ENCODE data around the gene CREB3L4.
"Not testable (repeated sequence)": the region's sequence is repeated elsewhere in the genome, so short reads cannot be mapped to it uniquely, and the experiment has no call there.

Gene CREB3L4

DNA sequence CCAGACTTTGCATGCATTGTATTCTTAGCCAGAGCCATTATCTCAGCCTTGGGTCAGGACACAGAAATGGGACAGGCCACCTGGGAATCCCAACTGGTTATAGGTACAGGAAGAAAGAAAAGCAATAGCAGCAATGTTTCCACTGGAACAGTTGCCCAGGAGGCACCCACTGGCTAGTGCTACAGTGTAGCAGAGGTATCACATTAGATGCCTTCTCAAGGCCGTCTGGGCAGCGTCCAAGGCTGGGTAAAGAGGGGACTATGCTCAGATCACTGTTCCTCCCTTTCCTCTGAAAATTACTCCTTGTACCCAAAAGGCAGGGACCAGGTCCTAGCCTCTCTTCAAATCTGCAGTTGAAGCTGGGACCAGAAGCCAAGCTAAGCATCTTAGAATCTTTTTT is 2.6 kb downstream of the CREB3L4 start:
- no peak for DNase-seq (ENCODE audit: low read depth in 1 of 2, low spot score in 1 of 2)
- TF ChIP-seq JUND (IDR thresholded peaks at IDR 0.05; ENCODE audit: low read depth) = no peak
- in situ Hi-C loops (cut with HindIII; ENCODE audit: low pct_unique_long_range_greater_than_20kb, low sequenced_read_pairs) = no loop called here

DNA sequence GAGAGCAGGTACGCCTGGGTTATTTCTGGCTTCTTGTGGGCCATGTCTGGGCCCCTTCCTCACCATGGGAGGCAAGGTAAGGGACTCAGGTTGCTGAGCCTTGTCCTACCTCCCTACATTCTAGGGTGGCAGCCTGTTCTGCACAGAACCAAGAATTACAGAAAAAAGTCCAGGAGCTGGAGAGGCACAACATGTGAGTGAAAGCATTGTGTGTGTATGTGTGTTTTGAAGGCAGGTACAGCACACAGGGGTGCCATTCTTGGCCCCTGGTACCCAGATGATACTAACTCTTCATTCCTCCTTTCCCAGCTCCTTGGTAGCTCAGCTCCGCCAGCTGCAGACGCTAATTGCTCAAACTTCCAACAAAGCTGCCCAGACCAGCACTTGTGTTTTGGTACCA is 5.4 kb downstream of the CREB3L4 start:
- TF ChIP-seq JUND (IDR thresholded peaks at IDR 0.05; ENCODE audit: low read depth) = no peak
- in situ Hi-C loops (cut with HindIII; ENCODE audit: low pct_unique_long_range_greater_than_20kb, low sequenced_read_pairs) = no loop called here
- DNase-seq (ENCODE audit: low read depth in 1 of 2, low spot score in 1 of 2) = no peak

DNA sequence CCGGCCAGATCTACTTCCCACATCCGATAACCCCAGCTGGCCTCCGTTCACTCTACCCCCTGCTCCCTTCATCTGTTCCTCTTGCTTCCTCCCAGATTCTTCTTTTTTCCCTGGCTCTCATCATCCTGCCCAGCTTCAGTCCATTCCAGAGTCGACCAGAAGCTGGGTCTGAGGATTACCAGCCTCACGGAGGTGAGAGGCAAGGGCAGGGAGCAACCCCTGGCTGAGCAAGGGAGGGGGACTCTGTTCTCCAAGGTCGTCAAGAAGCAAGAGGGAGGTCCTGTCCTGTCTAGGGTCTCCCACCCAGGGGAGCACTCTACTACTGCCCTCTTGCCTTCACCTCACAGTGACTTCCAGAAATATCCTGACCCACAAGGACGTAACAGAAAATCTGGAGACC is 5.8 kb downstream of the CREB3L4 start:
- no peak for DNase-seq (ENCODE audit: low read depth in 1 of 2, low spot score in 1 of 2)
- TF ChIP-seq JUND (IDR thresholded peaks at IDR 0.05; ENCODE audit: low read depth) = no peak
- in situ Hi-C loops (cut with HindIII; ENCODE audit: low pct_unique_long_range_greater_than_20kb, low sequenced_read_pairs) = no loop called here

DNA sequence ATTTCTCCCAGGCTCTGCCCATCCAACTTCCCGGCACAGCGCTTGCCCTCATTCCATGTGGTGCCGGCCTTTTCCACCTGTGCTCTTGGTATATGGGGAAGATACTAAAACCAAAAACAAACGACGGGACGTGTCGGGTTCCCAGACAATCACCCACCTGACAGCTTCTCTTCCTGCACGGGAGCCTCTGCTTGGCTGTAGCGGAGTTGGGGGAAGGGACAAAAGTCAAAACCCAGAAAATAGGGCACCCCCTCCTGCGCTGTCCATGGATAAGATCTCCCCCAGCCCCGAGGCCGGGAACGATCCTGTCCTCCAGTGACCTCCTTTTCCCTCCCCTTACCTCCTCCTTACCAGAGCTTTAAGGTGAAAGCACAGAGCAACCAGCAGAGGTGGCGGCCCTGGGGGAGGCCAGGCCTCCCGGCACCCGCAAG is 9.1 kb downstream of the CREB3L4 start:
- DNase-seq (ENCODE audit: low read depth in 1 of 2, low spot score in 1 of 2) = peak in 1 of 2 experiments; percentile 69
- in situ Hi-C loops (cut with HindIII; ENCODE audit: low pct_unique_long_range_greater_than_20kb, low sequenced_read_pairs) = no loop called here
- TF ChIP-seq JUND (IDR thresholded peaks at IDR 0.05; ENCODE audit: low read depth) = no peak

DNA sequence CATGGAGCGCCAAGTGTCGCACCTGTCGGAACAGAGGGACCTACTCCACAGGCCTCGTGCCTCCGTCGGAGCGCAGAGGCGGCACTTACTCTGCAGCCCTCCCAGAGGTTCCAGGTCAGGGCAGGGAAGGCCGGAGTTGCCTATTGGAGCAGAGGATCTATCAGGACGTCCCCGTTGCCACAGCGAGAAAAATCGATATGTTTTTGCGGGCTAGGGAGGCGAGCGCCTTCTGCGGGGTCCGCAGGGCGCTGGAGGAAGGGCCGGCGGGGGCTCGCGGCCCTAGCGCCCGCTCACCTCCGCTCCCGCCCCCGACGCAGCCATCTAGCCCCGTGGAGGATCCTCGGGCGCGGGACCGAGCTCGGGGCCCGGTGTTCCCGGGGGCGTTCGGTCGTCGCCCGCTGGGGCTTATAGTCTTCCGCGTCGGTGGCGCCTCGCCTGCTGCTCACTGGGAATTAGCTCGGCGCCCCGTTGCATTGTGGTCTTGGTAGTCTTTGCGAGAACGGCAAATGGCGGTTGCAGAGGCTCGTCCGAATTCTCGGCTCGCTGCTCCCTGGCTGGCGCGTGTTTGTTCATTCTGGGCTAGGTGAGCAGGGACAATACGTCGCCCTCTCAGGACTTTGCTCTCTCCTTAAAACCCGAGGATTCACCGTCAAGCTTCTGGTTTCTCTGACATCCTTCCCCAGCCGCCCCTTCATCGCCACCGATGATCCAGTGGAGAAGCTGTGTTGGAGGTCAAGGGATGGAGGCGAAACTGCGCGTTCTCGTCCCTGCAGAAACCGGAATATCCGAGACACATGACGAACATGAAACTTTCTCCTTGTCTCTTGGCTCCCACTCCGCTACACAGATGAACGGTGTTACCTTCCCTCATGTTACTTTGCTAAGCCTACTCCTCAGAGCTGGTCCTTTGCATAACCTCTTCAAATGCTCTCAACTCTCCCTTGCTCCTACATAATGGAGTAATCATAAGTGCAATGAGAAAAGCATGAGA is 9.8 kb downstream of the CREB3L4 start, which contains the start of gene JTB:
JTB (minus strand) TSS at position 425 of the 991 bp plus-strand sequence; CDS start at position 3, 422 bp downstream.
- TF ChIP-seq JUND (IDR thresholded peaks at IDR 0.05; ENCODE audit: low read depth) = no peak
- peak; percentile 80 to 91 for DNase-seq (ENCODE audit: low read depth in 1 of 2, low spot score in 1 of 2)
- in situ Hi-C loops (cut with HindIII; ENCODE audit: low pct_unique_long_range_greater_than_20kb, low sequenced_read_pairs) = no loop called here

DNA sequence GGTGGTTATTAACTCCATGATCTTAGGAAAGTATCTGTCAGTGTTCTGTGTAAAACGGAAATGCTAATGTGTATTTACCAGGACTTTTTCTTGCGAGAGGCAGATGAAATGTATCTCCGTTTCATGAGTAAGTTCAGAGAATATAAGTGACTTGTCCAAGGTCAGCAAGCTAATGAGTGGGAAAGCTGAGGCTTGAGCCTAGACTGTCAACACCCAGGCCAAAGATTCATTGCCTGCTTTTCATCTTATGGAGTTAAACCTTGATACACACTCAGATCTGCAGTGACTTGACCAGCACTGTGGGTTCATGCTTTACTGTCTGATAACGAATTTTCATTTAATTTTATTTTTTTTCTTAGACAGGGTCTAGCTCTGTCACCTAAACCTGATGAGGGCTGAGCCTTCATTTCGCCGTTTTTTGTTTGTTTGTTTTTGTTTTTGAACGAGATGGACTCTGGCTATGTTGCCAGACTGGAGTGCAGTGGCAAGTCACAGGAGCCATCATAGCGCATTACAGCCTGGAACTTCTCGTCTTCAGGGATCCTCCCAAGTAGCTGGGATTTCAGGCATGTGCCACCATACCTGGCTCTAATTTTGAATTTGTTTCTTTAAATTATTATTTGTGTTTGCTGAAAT is 10.7 kb downstream of the CREB3L4 start:
- in situ Hi-C loops (cut with HindIII; ENCODE audit: low pct_unique_long_range_greater_than_20kb, low sequenced_read_pairs) = no loop called here
- no peak for TF ChIP-seq JUND (IDR thresholded peaks at IDR 0.05; ENCODE audit: low read depth)
- no peak for DNase-seq (ENCODE audit: low read depth in 1 of 2, low spot score in 1 of 2)

DNA sequence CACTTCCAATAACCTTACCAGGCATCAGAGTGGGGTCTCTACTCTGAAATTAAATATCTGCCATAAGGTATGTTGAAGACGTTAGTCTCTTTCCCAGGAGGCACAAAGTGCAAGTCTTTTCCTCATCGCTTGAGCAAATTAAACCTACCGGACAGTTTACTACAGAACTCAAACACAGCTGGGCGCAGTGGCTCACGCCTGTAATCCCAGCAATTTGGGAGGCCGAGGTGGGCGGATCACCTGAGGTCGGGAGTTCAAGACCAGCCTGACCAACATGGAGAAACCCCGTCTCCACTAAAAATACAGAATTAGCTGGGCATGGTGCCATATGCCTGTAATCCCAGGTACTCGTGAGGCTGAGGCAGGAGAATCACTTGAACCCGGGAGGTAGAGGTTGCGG is 11.4 kb downstream of the CREB3L4 start:
- in situ Hi-C loops (cut with HindIII; ENCODE audit: low pct_unique_long_range_greater_than_20kb, low sequenced_read_pairs); DNase-seq (ENCODE audit: low read depth in 1 of 2, low spot score in 1 of 2): not testable (repeated sequence)

DNA sequence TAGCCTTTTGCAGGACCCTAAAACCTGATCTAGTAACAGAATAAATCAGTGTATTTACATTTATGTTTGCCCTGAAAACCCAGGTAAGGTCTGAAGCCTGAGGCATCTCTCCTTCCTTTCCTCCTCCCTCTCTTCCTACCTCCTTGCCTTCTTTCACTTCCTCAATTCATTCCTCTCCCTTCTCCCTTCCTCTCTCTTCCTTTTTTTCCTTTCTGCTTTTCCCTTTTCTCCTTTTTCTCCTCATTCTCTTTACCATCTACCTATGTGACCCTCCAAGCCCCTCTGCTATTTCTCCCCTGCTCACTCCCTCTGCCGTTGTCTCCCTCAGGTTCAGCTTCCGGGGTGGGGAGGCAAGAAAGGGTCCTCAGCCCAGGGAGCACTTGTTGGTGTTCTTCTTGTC is 14.0 kb downstream of the CREB3L4 start:
- in situ Hi-C loops (cut with HindIII; ENCODE audit: low pct_unique_long_range_greater_than_20kb, low sequenced_read_pairs); DNase-seq (ENCODE audit: low read depth in 1 of 2, low spot score in 1 of 2): not testable (repeated sequence)

DNA sequence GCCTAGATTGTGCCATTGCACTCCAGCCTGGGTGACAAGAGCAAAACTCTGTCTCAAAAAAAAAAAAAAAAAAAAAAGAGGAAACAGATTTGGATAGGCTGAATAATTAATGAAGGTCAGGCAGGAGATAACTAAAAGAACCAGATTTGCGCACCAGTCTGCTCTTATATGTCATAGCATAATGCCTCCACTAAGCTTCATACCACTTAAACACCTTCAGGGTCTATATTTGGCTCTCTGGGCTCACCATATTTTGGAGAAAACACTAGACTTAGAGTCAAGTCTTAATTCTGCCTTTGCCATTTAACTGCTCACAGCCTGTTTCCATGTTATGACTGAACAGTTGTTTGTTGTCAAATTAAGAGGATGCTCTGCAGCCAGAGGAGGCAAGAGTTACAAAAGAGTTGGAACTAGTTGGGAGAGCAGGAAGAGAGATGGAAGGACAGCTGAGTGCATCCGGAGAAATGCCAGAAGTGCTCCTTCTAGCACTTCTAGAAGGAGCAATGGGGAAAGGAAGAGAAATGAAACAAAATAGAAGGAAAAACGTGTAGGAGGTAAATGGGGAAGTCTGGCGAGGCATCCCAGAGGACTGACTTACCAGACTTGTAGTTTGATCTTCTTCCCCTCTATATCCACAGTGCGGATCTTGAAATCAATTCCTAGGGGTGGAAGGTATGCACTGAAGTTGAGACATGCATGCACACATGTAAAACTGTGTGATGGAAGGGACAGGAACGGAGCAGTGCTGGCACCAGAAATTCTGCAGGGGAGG is 16.6 kb downstream of the CREB3L4 start:
- TF ChIP-seq JUND (IDR thresholded peaks at IDR 0.05; ENCODE audit: low read depth) = no peak
- DNase-seq (ENCODE audit: low read depth in 1 of 2, low spot score in 1 of 2) = no peak
- in situ Hi-C loops (cut with HindIII; ENCODE audit: low pct_unique_long_range_greater_than_20kb, low sequenced_read_pairs) = no loop called here

DNA sequence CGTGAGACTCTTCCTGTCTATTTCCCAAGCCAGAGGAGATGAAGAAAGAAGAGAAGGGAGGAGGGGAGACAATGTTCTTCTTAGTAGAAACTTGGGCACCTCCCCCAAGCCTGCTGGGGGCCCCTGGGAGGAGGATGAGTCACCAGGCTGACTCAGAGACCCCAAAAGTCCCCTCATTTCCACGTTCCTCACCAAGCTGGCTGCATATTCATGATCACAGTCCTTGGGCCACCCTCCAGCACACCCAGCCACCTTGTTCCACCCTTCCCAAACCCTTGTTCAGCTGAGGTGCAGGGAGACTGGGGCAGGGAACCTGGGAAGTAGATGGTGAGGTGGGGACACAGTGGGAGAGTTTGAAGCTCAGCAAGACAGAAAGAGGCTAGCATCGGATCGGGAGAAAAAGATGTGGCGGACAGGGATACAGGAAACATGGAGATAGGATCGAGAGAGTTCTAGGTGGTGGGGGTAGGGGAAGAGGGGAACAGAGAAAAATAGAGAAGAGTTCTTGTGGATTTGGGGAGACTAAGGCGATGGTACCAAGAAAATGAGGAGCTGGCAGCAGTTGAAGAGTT is 17.7 kb downstream of the CREB3L4 start:
- DNase-seq (ENCODE audit: low read depth in 1 of 2, low spot score in 1 of 2) = no peak
- in situ Hi-C loops (cut with HindIII; ENCODE audit: low pct_unique_long_range_greater_than_20kb, low sequenced_read_pairs) = no loop called here
- TF ChIP-seq JUND (IDR thresholded peaks at IDR 0.05; ENCODE audit: low read depth) = no peak

DNA sequence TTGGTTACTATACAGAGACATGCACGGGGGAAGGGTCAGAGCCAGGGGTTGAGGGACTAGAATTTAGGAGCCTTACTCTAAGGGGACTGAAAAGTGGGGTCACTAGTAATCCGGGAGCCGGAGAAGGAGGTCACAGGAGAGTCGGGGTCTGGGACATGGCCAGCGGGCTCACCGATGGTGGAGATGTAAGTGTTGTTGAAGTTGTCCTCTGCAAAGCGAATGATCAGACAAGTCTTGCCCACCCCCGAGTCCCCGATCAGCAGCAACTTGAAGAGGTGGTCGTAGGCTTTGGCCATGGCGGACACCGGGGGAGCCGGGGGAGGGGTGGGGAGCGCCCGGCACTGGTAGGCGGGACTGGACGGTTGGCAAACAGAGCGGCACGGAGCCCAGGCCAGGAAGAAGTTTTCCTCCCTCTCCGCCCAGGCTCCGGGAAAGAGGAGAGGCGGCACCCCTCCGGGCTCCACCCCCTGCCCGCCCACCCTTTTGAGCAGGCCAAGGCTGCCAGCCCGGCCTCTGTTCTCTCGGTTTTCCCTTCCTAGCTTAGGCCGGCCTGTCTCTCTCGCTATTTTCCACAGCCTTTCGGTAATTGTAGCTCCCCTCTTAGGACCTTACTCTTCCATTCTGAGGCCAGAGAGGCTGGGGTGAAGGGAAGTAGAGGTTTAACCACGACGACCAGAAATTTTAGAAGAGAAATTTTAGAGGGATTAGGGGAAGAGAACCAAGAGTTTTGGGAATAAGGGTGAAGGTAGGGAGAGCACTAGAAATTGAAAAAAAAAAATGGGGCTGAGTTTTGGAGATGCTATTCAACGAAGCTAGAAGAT is 18.4 kb downstream of the CREB3L4 start, which contains the start of gene RAB13:
RAB13 (minus strand) TSS at position 399 of the 821 bp plus-strand sequence; CDS start at position 296, 103 bp downstream.
- no peak for TF ChIP-seq JUND (IDR thresholded peaks at IDR 0.05; ENCODE audit: low read depth)
- in situ Hi-C loops (cut with HindIII; ENCODE audit: low pct_unique_long_range_greater_than_20kb, low sequenced_read_pairs) = no loop called here
- peak; percentile 84 to 93 for DNase-seq (ENCODE audit: low read depth in 1 of 2, low spot score in 1 of 2)
